Midbrain (tissue), 1 donor: ENCODE data around the gene FGF1.

Experiments used
- DNase-seq: peaks from one replicate; lab custom pipeline; 2025; lab: John Stamatoyannopoulos, UW

The FGF1 gene

GRCh38 chr5:142611154-142611553 lies 74.7 kb downstream of the FGF1 start:
- peak; percentile 37 for DNase-seq

GRCh38 chr5:142610176-142611001 lies 75.5 kb downstream of the FGF1 start:
- no peak for DNase-seq

- no peak for DNase-seq
These were observed 76.7 kb downstream of the FGF1 start for GRCh38 chr5:142609142-142609541.

GRCh38 chr5:142608081-142608480 lies 77.8 kb downstream of the FGF1 start:
- DNase-seq = no peak

- no peak for DNase-seq
These were observed 80.3 kb downstream of the FGF1 start for GRCh38 chr5:142605611-142606010.

- DNase-seq = no peak
These were observed 83.1 kb downstream of the FGF1 start for GRCh38 chr5:142602720-142603245.

GRCh38 chr5:142601432-142601831 lies 84.5 kb downstream of the FGF1 start:
- no peak for DNase-seq

GRCh38 chr5:142600611-142601358 lies 85.1 kb downstream of the FGF1 start:
- DNase-seq = no peak

GRCh38 chr5:142600092-142600491 lies 85.8 kb downstream of the FGF1 start:
- DNase-seq = no peak

GRCh38 chr5:142598338-142598700 lies 87.6 kb downstream of the FGF1 start:
- no peak for DNase-seq

- DNase-seq = peak; percentile 28
These were observed 88.1 kb downstream of the FGF1 start for GRCh38 chr5:142597546-142598337.

- DNase-seq = no peak
These were observed 88.9 kb downstream of the FGF1 start for GRCh38 chr5:142597025-142597424.

- DNase-seq = no peak
These were observed 93.5 kb downstream of the FGF1 start for GRCh38 chr5:142592365-142592764.

GRCh38 chr5:142590451-142591231 lies 95.2 kb downstream of the FGF1 start:
- DNase-seq = peak; percentile 55

GRCh38 chr5:142589720-142590119 lies 96.2 kb downstream of the FGF1 start:
- DNase-seq = no peak

GRCh38 chr5:142587354-142587965 lies 98.4 kb downstream of the FGF1 start:
- peak; percentile 12 for DNase-seq

- DNase-seq = no peak
These were observed 99.3 kb downstream of the FGF1 start for GRCh38 chr5:142586552-142586951.

- no peak for DNase-seq
These were observed 100.4 kb downstream of the FGF1 start for GRCh38 chr5:142585451-142585850.

GRCh38 chr5:142584891-142585290 lies 101.0 kb downstream of the FGF1 start:
- no peak for DNase-seq

- no peak for DNase-seq
These were observed 107.6 kb downstream of the FGF1 start for GRCh38 chr5:142578161-142578830.
